ENCODE results near the gene EPN2.

The EPN2 gene

DNA sequence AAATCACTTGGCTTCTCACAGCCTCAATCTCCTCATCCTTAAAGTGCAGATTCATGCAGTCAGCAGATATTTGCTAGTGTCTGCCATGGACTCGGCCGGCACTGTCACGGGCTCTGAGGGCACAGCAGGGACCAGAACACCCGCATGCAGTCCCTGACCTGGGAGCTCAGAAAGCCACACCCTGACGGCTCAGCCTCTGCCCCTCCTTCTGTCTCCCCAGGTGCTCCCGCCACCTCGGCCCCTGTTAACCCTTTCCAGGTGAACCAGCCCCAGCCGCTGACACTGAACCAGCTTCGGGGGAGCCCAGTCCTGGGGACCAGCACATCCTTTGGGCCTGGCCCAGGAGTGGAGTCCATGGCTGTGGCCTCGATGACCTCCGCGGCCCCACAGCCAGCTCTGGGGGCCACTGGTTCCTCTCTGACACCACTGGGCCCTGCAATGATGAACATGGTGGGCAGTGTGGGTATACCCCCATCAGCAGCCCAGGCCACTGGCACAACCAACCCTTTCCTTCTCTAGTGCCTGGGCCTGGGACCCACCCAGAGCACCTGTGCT is 96.6 kb downstream of the EPN2 start:
- no peak for DNase-seq

GRCh38 chr17:19334331-19334730 is 97.2 kb downstream of the EPN2 start:
- no peak for DNase-seq

- no peak for DNase-seq
Measured at GRCh38 chr17:19335951-19336631, 98.9 kb downstream of the EPN2 start.

DNA sequence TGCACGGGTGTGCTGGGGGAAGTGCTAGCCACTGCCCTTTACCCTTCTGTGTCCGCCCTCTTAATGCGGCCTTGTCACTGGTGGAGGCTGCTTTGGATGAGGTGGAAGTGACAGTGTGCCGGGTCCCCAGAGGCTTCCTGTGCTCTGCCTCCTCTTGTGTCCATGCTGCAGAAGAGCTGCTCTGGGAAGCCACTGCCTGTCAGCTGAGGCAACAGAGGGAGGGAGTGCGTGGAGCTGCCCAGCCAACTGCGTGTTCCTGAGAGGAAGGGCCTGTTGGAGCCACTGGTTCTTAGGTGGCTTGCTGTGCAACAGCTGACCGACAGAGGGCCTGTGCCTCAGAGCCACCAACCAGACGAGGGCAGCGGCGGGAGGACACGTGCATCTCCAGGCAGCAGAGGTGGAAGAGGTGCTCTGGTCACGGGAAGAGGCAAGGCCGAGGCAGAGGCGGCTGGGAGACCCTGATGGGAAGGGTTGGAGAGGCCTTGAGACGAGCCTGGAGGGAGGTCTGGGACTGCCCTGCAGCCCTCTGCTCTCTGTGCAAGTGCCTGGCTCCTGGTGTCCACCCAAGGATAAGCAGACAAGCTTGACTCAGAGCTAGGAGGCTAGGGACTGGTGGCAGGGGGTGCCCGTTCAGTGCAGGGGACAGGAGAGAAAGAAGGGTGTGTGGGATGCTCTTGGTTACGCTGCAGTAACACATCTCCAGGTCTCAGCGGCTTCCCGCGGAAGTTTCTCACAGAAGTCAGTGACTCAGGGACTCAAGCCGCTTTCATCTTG is 100.0 kb downstream of the EPN2 start:
- DNase-seq, result no peak

- no peak for DNase-seq
Measured at GRCh38 chr17:19337712-19338023, 100.5 kb downstream of the EPN2 start.

- DNase-seq, result peak; percentile 43
Measured at GRCh38 chr17:19338031-19338990, 101.1 kb downstream of the EPN2 start.

DNA sequence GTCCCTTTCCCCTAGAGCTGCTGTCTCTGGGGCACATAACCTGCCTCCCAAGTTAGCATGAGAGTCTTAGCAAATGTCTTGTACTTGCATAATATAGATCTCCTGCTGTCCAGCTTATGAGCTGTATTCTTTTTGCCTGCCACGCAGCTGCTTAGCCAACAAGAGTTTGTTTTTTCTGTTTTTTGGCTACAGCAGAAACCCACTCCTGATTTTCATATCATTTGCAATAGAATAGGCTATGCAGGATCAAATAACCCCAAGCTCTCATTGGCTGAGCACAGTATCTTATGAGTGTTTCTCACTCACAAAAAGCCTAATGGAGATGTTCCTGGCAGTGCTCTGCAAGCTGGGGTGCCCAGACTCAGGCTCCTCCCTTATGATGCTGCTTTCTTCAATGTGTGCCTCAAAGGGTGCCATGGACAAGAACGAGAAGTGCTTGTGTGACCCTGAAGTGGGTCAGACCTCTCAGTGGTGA is 102.2 kb downstream of the EPN2 start:
- no peak for DNase-seq

- DNase-seq, result no peak
Measured at GRCh38 chr17:19341211-19341631, 104.1 kb downstream of the EPN2 start.

DNA sequence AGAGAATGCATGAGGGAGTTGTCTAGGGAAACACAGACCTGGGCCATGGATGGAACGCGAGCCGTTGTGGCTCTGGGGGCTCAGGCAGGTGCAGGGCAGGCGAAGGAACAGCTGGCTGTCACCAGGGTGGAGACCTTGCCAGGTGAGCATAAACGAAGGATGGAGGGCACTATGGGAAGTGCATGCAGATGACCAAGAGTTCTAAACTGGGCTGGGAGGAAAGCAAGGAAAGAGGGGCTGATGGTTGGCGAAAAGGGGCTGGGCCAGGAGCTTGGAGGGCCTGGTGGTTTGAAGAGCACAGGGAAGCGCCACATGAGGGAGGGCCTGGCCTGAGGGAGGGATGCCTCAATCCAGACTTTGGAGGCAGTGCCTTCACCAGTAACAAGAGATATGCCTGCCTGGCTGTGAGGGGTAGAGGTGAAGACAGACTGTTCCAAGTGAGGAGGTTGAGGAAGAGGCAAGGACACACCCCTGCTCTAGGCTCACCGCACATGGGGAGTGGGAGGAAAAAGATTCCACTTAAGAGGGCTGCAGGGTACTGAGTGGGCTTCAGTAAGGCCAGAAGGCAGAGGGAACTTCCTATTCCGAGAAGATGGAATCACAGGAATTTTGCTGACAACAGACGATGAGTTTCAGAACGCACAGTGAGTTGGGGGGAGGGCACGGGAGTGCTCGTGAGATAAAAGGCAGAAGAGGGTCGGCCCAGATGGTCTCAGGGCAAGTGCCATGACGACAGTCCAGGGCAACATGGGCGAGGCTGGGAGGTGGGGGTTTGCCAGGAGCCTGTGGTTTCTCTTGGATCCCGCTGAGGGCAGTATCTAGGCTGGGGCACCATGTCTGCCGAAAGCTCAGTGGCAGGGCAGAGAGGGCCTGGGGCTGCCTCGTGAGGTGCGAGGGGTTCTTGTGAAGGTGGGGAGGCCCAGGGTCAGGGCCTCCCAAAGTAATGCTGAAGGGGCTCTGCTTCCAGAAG is 104.8 kb downstream of the EPN2 start:
- DNase-seq, result no peak

DNA sequence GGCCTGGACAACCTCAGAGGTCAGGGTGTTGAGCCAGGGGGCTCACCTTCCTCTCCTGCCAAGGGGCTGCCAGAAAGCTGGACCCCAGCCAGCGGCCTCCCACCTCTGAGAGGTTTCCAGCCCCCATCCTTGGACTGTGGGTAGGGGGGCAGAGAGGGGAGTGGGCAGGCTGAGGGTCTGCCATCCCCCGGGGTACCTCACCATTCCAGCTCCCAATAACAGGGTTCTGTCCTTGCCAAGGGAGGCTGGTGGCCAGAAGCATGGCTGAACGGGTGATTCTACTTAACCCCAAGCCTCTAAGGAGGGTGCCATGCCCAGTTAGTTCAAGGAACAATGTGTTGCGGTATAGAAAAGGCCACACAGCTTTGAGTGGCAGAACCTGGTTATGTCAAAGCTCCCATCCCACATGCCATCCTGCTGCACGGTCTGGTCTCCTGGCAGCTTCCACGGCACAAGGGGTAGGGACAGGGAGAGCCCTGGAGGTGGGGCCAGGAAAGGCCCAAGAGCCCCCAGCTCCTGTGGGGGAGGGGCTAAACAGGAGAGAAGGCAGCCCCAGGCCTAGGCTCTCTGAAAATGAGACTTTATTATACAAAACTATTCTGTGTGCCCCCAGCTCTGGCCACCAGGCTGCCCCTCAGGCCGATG is 105.6 kb downstream of the EPN2 start:
- no peak for DNase-seq

DNA sequence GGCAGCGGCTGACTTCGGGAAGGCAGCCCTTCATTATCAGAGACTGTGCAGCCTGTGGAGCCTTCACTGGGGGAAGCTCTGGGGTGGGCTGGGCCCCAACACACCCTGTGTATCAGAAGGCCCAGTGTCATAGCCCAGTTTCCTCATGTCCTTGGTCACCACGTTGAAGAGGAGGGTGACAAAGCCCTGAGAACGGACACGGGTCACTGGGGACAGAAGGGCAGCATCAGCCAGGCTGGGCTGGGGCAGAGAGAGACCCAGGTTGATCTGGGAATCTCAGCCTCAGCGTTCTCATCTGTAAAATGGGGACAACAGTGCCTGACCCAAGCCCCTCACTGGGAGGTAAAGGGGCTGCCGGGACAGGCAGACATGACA is 106.1 kb downstream of the EPN2 start:
- DNase-seq, result no peak

GRCh38 chr17:19343671-19344151 is 106.5 kb downstream of the EPN2 start:
- no peak for DNase-seq

GRCh38 chr17:19344311-19345066 is 107.3 kb downstream of the EPN2 start:
- DNase-seq, result no peak

DNA sequence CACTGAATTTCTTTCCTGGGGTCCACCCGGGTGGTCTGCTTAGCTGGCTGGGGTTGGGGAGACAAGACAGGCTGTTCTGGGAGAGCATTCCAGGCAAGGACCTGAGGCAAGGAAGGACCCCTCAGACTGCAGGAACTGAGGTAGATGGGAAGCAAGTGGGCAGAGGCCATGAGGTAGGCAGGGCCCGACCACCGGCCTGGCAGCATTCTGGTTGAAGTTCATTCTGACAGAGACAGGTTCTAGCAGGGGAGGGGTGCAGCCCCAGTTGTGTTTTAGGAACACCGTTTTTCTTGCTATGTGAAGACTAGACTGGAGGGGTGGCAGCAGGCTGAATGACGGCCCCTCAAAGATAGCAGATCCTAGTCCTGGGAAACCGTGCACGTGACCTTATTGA is 107.9 kb downstream of the EPN2 start:
- DNase-seq, result no peak

DNA sequence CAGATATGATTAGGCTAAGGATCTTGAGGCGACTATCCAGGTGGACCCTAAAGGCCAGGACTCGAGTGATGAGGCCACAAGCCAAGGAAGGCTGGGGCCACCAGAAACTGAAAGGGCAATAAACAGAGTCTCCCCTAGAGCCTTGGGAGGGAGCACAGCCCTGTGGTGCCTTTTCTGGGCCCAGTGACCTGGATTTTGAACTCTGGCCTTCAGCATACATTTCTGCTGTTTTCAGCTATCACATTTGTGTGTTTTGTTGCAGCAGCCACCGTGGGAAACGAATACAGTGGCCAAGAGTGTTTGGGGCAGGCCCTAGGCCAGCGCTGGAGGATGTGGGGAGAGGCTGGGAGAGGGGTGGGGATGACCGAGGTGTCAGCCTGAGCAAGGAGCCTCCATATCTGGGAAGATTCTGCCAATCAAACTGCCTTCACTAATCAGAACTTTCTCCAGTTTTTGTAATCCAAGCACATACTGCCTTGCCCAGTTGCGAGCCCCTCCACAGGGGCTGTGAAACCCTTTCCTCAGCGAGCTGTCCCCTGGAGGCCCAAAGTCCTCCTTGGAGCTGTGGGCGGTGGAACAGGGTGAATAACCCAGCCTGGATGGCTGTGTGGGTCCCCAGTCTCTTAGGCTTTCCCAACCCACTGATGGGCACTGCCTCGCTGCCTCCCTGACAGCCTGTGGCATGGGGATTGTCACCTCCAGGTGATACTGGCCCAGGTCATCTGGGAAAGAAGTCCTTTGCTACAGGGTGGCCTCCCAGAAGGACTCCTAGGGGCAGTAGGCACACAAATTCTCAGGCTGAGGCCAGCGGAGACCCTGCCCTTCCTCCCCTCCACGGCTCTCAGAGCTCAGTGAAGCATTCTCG is 108.6 kb downstream of the EPN2 start:
- no peak for DNase-seq

DNA sequence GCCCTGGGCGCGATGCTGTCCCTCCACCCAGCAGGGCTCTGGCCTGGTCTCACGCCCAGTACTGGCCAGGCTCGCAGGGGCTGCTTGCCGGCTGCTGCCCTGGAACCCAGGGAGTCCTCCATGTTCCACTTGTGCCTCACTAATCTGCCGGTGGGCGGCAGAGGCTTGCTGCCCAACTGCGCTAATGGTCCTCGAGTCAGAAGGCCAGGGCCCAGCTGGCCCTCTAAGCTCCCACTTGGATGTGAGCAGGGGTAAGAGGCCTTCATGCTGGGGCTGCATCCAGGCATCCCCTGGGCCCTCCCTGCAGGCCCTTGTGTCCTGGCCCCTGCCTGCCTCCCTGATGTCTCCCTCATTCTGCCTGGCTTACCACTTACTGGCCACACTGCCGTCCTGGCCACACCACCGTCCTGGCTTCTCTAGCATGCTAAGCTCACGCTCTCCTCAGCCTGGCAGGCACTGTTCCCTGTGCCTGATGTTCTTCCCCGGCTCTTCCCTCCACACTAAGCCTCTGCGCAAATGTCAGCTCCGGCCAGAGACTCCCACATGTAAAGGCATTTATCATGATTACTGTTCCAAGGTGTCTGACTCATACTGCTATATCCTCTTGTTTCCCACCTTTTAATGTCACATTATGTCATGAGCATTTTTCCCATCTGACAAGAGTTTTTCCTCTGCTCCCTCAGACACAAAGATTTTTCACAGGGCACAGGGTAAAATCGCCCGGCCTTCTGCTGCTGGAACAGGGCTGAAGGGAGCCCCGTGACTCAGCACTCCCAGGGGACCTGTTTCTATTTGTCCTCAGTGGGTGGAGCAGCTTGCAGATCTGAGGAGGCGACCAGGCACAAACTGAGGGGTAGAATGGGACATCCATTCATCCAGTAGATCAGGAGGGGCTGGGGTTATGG is 109.4 kb downstream of the EPN2 start:
- peak; percentile 81 for DNase-seq

DNA sequence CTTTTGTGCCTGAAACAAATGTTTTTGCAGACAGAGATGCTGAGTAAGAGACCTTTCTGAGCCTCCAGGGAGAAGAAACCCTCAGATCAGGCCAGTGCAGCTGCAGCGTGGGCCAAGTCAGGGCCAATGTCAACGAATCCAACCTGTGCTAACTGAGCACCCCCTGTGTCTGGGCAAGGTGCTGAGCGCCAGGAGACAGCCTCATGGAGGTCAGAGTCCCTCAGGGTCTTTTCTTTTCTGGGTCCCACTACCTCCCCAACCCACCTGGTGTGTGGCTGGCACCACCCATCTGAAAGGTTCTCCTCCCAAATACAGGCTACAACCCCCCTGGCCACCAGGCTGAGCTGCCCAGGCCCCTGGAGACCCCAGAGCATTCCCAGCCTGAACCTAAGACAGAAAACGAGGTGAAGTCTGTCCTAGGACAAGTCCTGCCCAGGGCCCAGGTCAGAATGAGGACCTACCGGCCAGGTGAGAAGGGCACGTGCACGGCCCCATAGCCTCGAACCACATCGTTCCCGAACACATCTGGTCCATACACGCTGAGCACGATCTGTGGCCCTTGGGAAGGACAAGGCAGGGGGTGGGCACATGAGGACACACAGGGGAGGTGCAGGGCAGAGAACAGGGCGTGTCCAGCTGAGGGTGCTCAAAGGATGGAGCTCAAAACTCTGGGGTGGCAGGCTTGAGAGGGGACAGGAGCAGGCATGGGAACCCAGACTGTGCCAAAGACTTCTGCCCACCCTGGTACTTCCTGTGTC is 110.3 kb downstream of the EPN2 start:
- no peak for DNase-seq
